Sigmoid colon (tissue), 7 donors: ENCODE results near the gene RPS14. TPM values are rescaled to one million over a fixed set of nuclear protein-coding genes. Genes with fewer than 3 reads are reported as not detected.
A peak's percentile ranks its signal among the peaks of the same experiment; 100 is the strongest.

Experiments used
- DNase-seq: peaks from one replicate; pipeline ENCODE4 v3.0.0-alpha.2; 2019
- H3K27ac ChIP-seq, 4 donors: fragments of 200-600 bp; sonication (generic); one replicate each; pipeline ENCODE4 v1.5.1; 2016 to 2019; ENCODE audit warnings: mild to moderate bottlenecking in 1 of 4
- H3K27me3 ChIP-seq, 3 donors: fragments of 200-600 bp; sonication (generic); one replicate each; pipeline ENCODE4 v1.5.1; 2019; ENCODE audit warnings: mild to moderate bottlenecking in 1 of 3
- H3K36me3 ChIP-seq, 4 donors: fragments of 200-600 bp; sonication (generic); one replicate each; pipeline ENCODE4 v1.5.1; 2016 to 2019
- H3K4me1 ChIP-seq, 4 donors: fragments of 200-600 bp; sonication (generic); one replicate each; pipeline ENCODE4 v1.5.1; 2017 to 2019
- H3K4me3 ChIP-seq, 4 donors: fragments of 200-600 bp; sonication (generic); one replicate each; pipeline ENCODE4 v1.5.1; 2017 to 2019; ENCODE audit warnings: mild to moderate bottlenecking in 2 of 4, moderate library complexity in 1 of 4
- H3K9me3 ChIP-seq, 4 donors: fragments of 200-600 bp in 3 of 4; sonication (generic) in 3 of 4; one replicate each; pipeline versions ENCODE4 v1.5.1 to v1.6.1; 2013 to 2019
- EP300 ChIP-seq, 4 donors: sonication (generic); formaldehyde crosslinking; IDR thresholded peaks; one replicate each; pipeline ENCODE4 v1.6.1; 2017; ENCODE audit warnings: antibody characterized with exemption in 4 of 4
- POLR2A ChIP-seq, 2 donors: fragments of 450-650 bp; IDR thresholded peaks; one replicate each; pipeline ENCODE4 v1.6.1; 2016; ENCODE audit warnings: antibody characterized with exemption in 2 of 2, mild to moderate bottlenecking in 2 of 2, moderate library complexity in 2 of 2
- POLR2AphosphoS5 ChIP-seq, 4 donors: sonication (generic); formaldehyde crosslinking; IDR thresholded peaks; one replicate each; pipeline ENCODE4 v1.6.1; 2017; ENCODE audit warnings: antibody characterized with exemption in 4 of 4
- WGBS, 2 donors: extraction: QIAGEN DNeasy Blood & Tissue Kit; methylation state at CpG; one replicate each; pipeline ENCODE4 v1.1.7; 2013; 5-methylcytosine and 5-hydroxymethylcytosine counted together
- intact Hi-C: fragments of 100-400 bp; cut with DNase I; formaldehyde crosslinking; loops from one replicate; pipeline ENCODE4 v1.15.1; 2023
- polyA plus RNA-seq, 3 donors: library from polyadenylated mRNA; stranded (reverse); fragments of 200-250 nt; gene quantifications; one replicate each; pipeline ENCODE4 v1.2.3, GENCODE V29; 2013
- total RNA-seq, 4 donors: library from RNA; depleted of rRNA; stranded (reverse); fragments of >200 nt; gene quantifications; one replicate each; pipeline ENCODE4 v1.1.0, GENCODE V29; 2016
- TF ChIP-seq, protein P1 (sequence below), 4 experiments: fragments of 450-650 bp in 3 of 4; fragments of 200-600 bp in 1 of 4; IDR thresholded peaks; one replicate each; pipeline ENCODE4 v1.5.1; 2016 to 2019; ENCODE audit warnings: antibody characterized with exemption in 4 of 4, mild to moderate bottlenecking in 3 of 4, moderate library complexity in 2 of 4
- donor health status: healthy with polysubstance abuse.
- donor health status: Bipolar disorder and iron deficiency.
- donor health status: healthy.

RPS14 gene
- total and polyA plus RNA-seq, 7 donors = 3,111 to 7,878 (median 5,290) TPM

- peaks cover 0 to 73% (median 71%) of the 10 kb centered on the region in 4 donors for H3K4me1 ChIP-seq
These were observed 40.7 kb upstream of the RPS14 start for GRCh38 chr5:150490296-150490669.

DNA sequence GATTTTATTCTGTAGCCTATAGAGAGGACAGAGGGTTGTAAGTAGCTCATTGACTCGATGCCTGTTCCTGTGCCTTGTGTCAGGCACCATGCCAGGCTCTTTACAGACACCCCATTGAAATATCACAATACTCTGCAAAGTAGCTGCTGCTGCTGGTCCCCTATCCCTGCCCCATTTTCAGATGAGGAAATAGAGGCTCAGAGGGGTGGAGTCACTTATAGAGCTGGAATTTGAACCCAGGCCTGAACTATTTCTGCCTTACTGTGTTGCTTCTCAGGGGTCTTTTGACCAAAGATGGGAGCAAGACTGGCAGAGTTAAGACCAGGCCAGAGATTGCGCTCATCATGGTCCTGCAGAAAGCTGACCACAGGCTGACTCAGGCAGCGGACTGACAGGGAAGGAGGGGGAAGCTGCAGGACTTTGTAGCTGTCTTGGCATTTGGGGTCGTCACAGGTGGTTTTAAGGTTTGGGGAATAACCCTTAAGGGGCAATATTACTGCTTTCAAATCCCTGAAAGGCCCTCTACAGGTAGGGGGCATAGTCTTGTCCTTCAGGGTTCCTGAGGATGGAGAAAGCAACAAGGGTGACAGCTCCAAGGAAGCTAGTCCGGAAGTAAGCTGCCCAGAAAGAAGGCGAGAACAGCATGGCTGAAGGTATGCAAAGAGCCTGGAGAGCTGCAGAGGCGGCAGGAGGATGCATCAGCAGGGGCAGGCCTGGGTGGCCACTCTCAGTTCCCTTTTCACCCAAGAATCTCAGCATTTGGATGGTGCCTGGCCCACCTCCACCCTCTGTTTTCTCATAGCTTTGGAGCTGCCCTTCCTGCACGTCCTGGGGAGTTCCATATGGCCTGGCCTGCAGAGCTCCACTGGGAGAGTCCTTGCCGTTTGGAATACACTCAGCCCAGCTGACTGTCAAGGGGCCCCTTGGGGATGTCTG, 40.1 kb upstream of the RPS14 start:
- Histone ChIP-seq H3K36me3 (no peaks in the 10 kb centered on the region), H3K27me3 (no peaks in the 10 kb centered on the region), H3K9me3 (no peaks in the 10 kb centered on the region), H3K4me1 (peaks cover 0 to 80% (median 76%) of the 10 kb centered on the region in 4 donors), H3K4me3 (no peak overlapping the region), H3K27ac (peak overlapping the region; percentile 95 to 98 (median 96))
- intact Hi-C loops = loop anchor here (1.0 to 5.0 kb wide), 2 partner anchors 34 to 53 kb away; no protein-coding TSS in a partner anchor
- TF ChIP-seq POLR2AphosphoS5 (IDR thresholded peaks at IDR 0.05) (no peak), POLR2A (IDR thresholded peaks at IDR 0.05) (no peak), EP300 (IDR thresholded peaks at IDR 0.05) (no peak)
- TF ChIP-seq, protein P1, sequence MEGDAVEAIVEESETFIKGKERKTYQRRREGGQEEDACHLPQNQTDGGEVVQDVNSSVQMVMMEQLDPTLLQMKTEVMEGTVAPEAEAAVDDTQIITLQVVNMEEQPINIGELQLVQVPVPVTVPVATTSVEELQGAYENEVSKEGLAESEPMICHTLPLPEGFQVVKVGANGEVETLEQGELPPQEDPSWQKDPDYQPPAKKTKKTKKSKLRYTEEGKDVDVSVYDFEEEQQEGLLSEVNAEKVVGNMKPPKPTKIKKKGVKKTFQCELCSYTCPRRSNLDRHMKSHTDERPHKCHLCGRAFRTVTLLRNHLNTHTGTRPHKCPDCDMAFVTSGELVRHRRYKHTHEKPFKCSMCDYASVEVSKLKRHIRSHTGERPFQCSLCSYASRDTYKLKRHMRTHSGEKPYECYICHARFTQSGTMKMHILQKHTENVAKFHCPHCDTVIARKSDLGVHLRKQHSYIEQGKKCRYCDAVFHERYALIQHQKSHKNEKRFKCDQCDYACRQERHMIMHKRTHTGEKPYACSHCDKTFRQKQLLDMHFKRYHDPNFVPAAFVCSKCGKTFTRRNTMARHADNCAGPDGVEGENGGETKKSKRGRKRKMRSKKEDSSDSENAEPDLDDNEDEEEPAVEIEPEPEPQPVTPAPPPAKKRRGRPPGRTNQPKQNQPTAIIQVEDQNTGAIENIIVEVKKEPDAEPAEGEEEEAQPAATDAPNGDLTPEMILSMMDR (IDR thresholded peaks at IDR 0.05) = no peak
- 62 to 75% methylated on average over 9 of the region's 9 CpGs for WGBS, 2 donors
- DNase-seq = peak; percentile 62

More at GRCh38 chr5:150490296-150490669, 40.7 kb upstream of the RPS14 start:
- TF ChIP-seq EP300 (IDR thresholded peaks at IDR 0.05) (no peak), POLR2AphosphoS5 (IDR thresholded peaks at IDR 0.05) (no peak), POLR2A (IDR thresholded peaks at IDR 0.05) (no peak)
- TF ChIP-seq, protein P1 (IDR thresholded peaks at IDR 0.05) = no peak
- intact Hi-C loops = no loop called here
- 84 to 88% methylated on average over 2 of the region's 2 CpGs for WGBS, 2 donors
- Histone ChIP-seq H3K27me3 (no peaks in the 10 kb centered on the region), H3K36me3 (no peaks in the 10 kb centered on the region), H3K9me3 (no peaks in the 10 kb centered on the region), H3K4me3 (no peak overlapping the region), H3K27ac (peak overlapping the region; percentile 95 to 98 (median 96))
- no peak for DNase-seq

DNA sequence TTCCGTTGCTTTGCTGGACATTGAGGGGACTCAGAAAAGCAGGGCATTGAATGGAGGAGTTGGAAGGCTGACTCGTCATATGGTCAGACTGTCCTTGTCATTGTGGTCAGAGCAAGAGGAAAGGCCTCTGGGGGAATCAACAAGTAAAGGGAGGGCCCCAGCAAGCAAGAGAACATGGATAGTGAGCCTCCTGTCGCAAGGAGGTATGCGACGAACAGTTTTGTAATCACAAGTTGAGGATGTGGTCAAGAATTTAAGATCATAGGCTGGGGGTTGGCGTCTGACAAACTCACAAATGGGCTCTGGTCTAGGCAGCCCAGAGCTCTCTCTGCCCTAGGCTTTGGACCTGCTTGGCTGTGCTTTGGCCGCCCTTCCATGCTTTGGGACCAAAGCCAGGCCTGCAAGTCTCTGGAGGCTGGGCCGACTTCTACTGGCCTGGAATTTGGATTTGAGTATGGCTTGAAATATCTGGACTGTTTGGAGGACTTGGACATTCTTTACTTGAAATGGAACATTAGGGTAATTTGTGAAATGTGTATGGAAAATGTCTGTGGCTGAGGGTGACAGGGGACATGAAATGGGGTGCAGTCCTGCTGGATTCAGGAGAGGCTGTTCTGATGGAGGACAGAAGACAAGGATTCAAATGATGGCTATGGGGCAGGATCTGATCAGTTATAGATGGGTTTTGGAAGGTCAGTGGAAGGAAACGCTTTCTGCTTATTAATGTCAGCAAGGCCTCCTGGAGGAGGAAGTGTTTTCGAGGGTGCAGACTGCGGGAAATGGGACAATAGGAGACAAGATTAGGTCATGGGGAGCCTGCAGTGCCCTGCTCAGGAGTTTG, 39.2 kb upstream of the RPS14 start:
- intact Hi-C loops = loop anchor here (1.0 to 5.0 kb wide), 2 partner anchors 35 to 54 kb away; no protein-coding TSS in a partner anchor
- TF ChIP-seq POLR2AphosphoS5 (IDR thresholded peaks at IDR 0.05) = peak in 3 of 4 donors; percentile 35 to 59 (median 49)
- TF ChIP-seq, protein P1 (IDR thresholded peaks at IDR 0.05) = no peak
- no peak for TF ChIP-seq EP300 (IDR thresholded peaks at IDR 0.05)
- TF ChIP-seq POLR2A (IDR thresholded peaks at IDR 0.05) = no peak
- H3K27me3 ChIP-seq = no peaks in the 10 kb centered on the region
- H3K4me3 ChIP-seq = peak overlapping the region in 1 of 4 donors; percentile 99
- H3K4me1 ChIP-seq = peaks cover 0 to 79% (median 76%) of the 10 kb centered on the region in 4 donors
- H3K27ac ChIP-seq = peak overlapping the region; percentile 95 to 98 (median 96)
- no peaks in the 10 kb centered on the region for H3K9me3 ChIP-seq
- H3K36me3 ChIP-seq = no peaks in the 10 kb centered on the region
- peak; percentile 86 for DNase-seq
- WGBS, 2 donors = 62 to 81% methylated on average over 11 of the region's 11 CpGs

- Histone ChIP-seq H3K4me1 (peaks cover 0 to 68% (median 66%) of the 10 kb centered on the region in 4 donors), H3K27me3 (no peaks in the 10 kb centered on the region), H3K27ac (peak overlapping the region; percentile 95 to 98 (median 96)), H3K4me3 (peak overlapping the region; percentile 91 to 100 (median 98)), H3K9me3 (no peaks in the 10 kb centered on the region), H3K36me3 (no peaks in the 10 kb centered on the region)
- WGBS, 2 donors = 38 to 56% methylated on average over 10 of the region's 10 CpGs
- intact Hi-C loops = loop anchor here (5.0 kb wide), 1 partner anchor 55 kb away; no protein-coding TSS in a partner anchor
- TF ChIP-seq, protein P1 (IDR thresholded peaks at IDR 0.05) = no peak
- TF ChIP-seq POLR2AphosphoS5 (IDR thresholded peaks at IDR 0.05) (no peak), POLR2A (IDR thresholded peaks at IDR 0.05) (no peak), EP300 (IDR thresholded peaks at IDR 0.05) (no peak)
- DNase-seq = no peak
These were observed 37.9 kb upstream of the RPS14 start for GRCh38 chr5:150487199-150488061.
